Measurements from ENCODE around the gene TNFRSF4. TPM values are rescaled to one million over a fixed set of nuclear protein-coding genes. Genes with fewer than 3 reads are reported as not detected.
"Not testable (repeated sequence)": the region's sequence is repeated elsewhere in the genome, so short reads cannot be mapped to it uniquely, and the experiment has no call there.

TNFRSF4 gene
- total RNA-seq, 4 donors from 2014 or later: 0.50 to 2.1 (median 0.93) TPM

DNA sequence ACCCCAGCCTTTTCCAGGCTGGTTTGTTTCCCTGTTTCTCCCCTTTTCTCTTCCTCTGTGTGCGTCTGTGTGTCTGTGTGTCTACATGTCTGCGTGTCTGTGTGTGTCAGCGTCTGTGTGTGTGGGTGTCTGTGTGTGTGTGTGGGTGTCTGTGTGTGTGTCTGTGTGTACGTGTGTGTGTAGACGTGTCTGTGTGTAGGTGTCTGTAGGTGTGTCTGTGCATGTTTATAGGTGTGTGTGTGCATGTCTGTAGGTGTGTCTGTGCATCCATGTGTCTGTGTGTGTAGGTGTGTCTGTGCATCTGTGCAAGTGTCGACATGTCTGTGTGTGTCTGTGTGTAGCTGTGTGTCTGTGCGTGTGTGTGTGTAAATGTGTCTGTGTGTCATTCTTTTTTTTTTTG is 37.0 kb downstream of the TNFRSF4 start:
- H3K4me3 ChIP-seq: no peak overlapping the region
- peaks cover 0 to 11% (median 7%) of the 10 kb centered on the region in 4 donors for H3K4me1 ChIP-seq
- H3K27me3 ChIP-seq: peaks cover 0 to 98% (median 30%) of the 10 kb centered on the region in 4 donors
- H3K36me3 ChIP-seq: no peaks in the 10 kb centered on the region
- 75% methylated on average over 7 of the region's 7 CpGs for WGBS
- intact Hi-C loops (cut with DNase I): no loop called here
- no peak overlapping the region for H3K27ac ChIP-seq (replicated peaks in 1 of 4)
- no peaks in the 10 kb centered on the region for H3K9me3 ChIP-seq
- no peak for DNase-seq (ENCODE audit: extremely low spot score)
- TF ChIP-seq POLR2A (IDR thresholded peaks at IDR 0.05; ENCODE audit: low read depth): no peak

DNA sequence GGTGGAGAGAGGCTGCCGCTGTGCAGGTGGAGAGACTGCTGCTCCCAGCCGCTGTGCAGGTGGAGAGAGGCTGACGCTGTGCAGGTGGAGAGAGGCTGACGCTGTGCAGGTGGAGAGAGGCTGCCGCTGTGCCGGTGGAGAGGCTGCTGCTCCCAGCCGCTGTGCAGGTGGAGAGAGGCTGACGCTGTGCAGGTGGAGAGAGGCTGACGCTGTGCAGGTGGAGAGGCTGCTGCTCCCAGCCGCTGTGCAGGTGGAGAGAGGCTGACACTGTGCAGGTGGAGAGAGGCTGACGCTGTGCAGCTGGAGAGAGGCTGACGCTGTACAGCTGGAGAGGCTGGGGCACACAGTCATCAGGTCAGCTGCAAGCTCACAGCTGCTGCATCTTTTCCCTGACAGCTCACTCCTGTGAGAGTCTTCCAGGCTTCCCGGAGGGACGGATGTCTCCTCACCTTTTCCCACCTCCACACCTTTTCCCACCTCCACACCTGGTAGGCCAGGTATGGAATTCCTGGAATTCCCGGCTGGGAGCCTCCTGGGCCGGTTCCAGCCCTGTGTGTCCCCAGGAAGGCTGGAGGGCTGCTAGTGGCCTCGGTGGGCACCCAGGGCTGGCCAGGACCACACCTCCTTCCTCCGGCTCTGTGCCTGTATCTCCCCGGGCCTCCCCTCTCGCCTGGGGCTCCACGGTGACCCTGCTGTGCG is 37.7 kb downstream of the TNFRSF4 start:
- H3K4me3 ChIP-seq; H3K9me3 ChIP-seq; DNase-seq (ENCODE audit: extremely low spot score); H3K36me3 ChIP-seq; H3K27ac ChIP-seq (replicated peaks in 1 of 4); intact Hi-C loops (cut with DNase I): not testable (repeated sequence)
- peaks cover 0 to 11% (median 7%) of the 10 kb centered on the region in 4 donors for H3K4me1 ChIP-seq
- peaks cover 0 to 98% (median 31%) of the 10 kb centered on the region in 4 donors for H3K27me3 ChIP-seq
- WGBS: 13% methylated on average over 14 of the region's 22 CpGs

DNA sequence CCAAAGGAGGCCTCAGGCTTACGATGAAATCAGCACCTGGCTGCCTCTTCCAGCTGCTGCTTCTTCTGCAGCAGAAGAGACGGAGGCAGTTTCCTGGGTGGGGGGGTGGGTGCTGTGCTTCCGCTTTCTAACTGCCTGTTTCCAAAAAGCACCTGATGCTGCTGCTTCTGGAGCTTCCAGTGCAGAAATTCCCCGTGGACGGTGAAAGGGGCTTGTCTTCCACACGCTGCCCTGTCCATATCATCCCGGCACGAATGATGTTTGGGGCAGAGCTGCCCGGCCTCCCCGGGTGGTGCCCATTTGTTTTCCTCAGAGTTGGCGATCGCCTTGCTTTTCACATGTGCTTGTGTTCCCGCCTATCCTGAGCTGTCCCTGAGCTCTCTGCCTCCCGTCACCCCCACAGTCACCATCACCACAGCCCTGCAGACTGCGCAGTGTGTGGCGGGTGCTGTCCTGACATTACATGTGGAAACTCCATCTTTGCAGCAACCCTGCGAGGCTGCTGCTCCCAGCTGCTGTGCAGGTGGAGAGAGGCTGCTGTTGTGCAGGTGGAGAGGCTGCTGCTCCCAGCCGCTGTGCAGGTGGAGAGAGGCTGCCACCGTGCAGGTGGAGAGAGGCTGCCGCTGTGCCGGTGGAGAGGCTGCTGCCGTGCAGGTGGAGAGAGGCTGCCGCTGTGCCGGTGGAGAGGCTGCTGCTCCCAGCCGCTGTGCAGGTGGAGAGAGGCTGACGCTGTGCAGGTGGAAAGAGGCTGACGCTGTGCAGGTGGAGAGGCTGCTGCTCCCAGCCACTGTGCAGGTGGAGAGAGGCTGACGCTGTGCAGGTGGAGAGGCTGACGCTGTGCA is 38.5 kb downstream of the TNFRSF4 start:
- intact Hi-C loops (cut with DNase I): no loop called here
- Histone ChIP-seq H3K27me3 (peaks cover 0 to 98% (median 31%) of the 10 kb centered on the region in 4 donors), H3K36me3 (no peaks in the 10 kb centered on the region), H3K4me1 (peaks cover 0 to 11% (median 7%) of the 10 kb centered on the region in 4 donors), H3K9me3 (no peaks in the 10 kb centered on the region), H3K27ac (replicated peaks in 1 of 4) (no peak overlapping the region), H3K4me3 (no peak overlapping the region)
- no peak for DNase-seq (ENCODE audit: extremely low spot score)
- TF ChIP-seq, protein P1, sequence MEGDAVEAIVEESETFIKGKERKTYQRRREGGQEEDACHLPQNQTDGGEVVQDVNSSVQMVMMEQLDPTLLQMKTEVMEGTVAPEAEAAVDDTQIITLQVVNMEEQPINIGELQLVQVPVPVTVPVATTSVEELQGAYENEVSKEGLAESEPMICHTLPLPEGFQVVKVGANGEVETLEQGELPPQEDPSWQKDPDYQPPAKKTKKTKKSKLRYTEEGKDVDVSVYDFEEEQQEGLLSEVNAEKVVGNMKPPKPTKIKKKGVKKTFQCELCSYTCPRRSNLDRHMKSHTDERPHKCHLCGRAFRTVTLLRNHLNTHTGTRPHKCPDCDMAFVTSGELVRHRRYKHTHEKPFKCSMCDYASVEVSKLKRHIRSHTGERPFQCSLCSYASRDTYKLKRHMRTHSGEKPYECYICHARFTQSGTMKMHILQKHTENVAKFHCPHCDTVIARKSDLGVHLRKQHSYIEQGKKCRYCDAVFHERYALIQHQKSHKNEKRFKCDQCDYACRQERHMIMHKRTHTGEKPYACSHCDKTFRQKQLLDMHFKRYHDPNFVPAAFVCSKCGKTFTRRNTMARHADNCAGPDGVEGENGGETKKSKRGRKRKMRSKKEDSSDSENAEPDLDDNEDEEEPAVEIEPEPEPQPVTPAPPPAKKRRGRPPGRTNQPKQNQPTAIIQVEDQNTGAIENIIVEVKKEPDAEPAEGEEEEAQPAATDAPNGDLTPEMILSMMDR (IDR thresholded peaks at IDR 0.05): no peak
- TF ChIP-seq POLR2AphosphoS5 (IDR thresholded peaks at IDR 0.05) (no peak), EP300 (IDR thresholded peaks at IDR 0.05) (no peak), POLR2A (IDR thresholded peaks at IDR 0.05; ENCODE audit: low read depth) (no peak)
- whole genome bisulfite sequencing: 84% methylated on average over 27 of the region's 29 CpGs

DNA sequence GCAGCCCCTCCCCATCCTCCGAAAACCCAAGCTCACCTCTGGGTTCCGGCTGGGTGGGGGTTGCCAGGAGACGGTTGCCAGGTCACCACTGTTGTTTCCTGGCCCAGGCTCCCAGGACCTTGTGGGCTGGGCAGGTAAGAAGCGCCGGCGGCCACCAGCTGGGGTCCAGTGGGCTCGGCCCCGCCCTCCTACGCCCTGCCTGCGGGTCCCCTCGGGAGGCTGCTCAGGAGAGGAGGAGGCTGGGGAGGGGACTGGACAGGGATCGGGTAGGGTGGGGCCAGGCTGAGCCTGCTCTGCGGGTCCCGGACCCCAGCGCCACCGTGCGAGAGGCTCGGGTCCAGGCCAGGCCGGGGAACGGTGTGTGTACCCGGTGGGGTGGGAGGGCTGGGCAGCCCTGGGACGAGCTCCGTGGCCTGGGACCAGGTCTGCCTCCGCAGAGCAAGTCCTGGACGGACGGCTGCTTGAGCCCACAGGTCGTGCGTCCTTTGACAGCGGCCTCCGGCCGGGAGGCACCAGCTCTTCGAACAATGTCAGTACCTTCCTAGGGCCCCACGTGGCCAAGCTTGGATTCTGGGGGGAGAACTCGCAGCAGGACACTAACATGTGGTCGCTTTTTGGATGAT is 40.0 kb downstream of the TNFRSF4 start, which contains the start of gene TTLL10:
TSS of gene TTLL10 (plus strand) at position 88 of the 623 bp plus-strand sequence. CDS start 5,336 bp downstream, outside the sequence.
- Histone ChIP-seq H3K4me3 (no peak within 1 kb of the TSS), H3K4me1 (peaks cover 0 to 11% (median 7%) of the 10 kb centered on the region in 4 donors), H3K9me3 (no peaks in the 10 kb centered on the region), H3K27me3 (peaks cover 0 to 98% (median 30%) of the 10 kb centered on the region in 4 donors), H3K27ac (replicated peaks in 1 of 4) (no peak within 1 kb of the TSS), H3K36me3 (no peaks in the 10 kb centered on the region)
- 5% methylated on average over 14 of the region's 35 CpGs for WGBS
- TF ChIP-seq, protein P1 (IDR thresholded peaks at IDR 0.05): no peak
- TF ChIP-seq POLR2A (IDR thresholded peaks at IDR 0.05; ENCODE audit: low read depth) (no peak), EP300 (IDR thresholded peaks at IDR 0.05) (no peak), POLR2AphosphoS5 (IDR thresholded peaks at IDR 0.05) (no peak)
- intact Hi-C loops (cut with DNase I): no loop called here
- DNase-seq (ENCODE audit: extremely low spot score): no peak

DNA sequence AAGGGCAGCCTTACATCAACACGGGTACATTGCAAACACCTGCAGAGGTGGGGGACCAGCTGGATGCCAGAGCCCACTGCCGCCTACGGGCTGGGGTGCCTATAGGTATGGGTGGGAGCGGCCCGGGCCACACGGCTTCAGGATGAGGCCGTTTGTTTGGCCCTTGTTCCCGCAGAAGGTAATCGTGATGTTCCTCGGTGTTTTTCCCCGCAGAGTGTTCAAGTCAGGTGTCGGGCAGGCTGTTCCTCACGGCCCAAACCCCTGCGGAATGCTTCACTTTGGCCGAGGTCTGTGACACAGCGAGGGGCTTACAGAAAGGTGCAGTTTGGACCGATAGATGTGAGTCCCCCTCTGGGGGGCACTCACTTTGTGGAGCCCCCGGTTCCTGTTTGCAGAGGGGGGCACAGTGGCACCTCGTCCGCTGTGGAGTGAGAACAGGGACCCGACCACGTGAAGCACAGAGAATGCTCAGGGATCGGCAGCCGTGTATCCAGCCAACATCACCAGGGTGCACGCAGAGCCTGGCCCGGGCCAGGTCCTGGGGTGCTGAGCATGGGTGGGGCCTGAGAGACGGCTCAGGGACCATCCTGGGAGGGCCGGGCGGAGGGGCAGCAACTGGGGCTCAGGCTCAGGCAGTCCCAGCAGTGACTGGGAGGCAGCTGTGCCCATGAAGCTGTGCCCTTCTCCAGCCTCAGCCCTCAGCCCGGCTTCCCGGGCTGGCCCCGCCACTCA is 40.7 kb downstream of the TNFRSF4 start:
- Histone ChIP-seq H3K4me1 (peaks cover 0 to 11% (median 7%) of the 10 kb centered on the region in 4 donors), H3K27me3 (peaks cover 0 to 98% (median 33%) of the 10 kb centered on the region in 4 donors), H3K4me3 (no peak overlapping the region), H3K27ac (replicated peaks in 1 of 4) (no peak overlapping the region), H3K36me3 (no peaks in the 10 kb centered on the region), H3K9me3 (no peaks in the 10 kb centered on the region)
- TF ChIP-seq POLR2A (IDR thresholded peaks at IDR 0.05; ENCODE audit: low read depth) (no peak), POLR2AphosphoS5 (IDR thresholded peaks at IDR 0.05) (no peak), EP300 (IDR thresholded peaks at IDR 0.05) (no peak)
- TF ChIP-seq, protein P1 (IDR thresholded peaks at IDR 0.05): no peak
- intact Hi-C loops (cut with DNase I): no loop called here
- 51% methylated on average over 14 of the region's 32 CpGs for WGBS
- no peak for DNase-seq (ENCODE audit: extremely low spot score)

All from esophagus muscularis mucosa (tissue), 4 donors.